HepG2 (cell line): ENCODE results near the gene NUDT21. TPM values are rescaled to one million over a fixed set of nuclear protein-coding genes. Genes with fewer than 3 reads are reported as not detected.
A peak's percentile ranks its signal among the peaks of the same experiment; 100 is the strongest.

Experiments
- CBX2 ChIP-seq, 2 experiments: fragments of 200-600 bp in 1 of 2; sonication (generic); formaldehyde crosslinking in 1 of 2; IDR thresholded peaks; 2 replicates each; pipeline versions ENCODE4 v1.7.0 to v1.8.1; 2018 to 2022; ENCODE audit warnings: low read depth in 2 of 2, low read length in 1 of 2, mild to moderate bottlenecking in 1 of 2, missing genetic modification reagents in 1 of 2
- CCAR2 ChIP-seq: fragments of 200-400 bp; formaldehyde crosslinking; optimal IDR thresholded peaks from 2 replicates; pipeline ENCODE3; 2018; ENCODE audit warnings: low read depth, mild to moderate bottlenecking, low read length, moderate library complexity
- DPF2 ChIP-seq: sonication (generic); formaldehyde crosslinking; IDR thresholded peaks from 2 replicates; pipeline ENCODE4 v1.4.0; 2020; ENCODE audit warnings: mild to moderate bottlenecking, low read depth, missing genetic modification reagents, borderline replicate concordance
- ETV6 ChIP-seq: sonication (generic); formaldehyde crosslinking; conservative IDR thresholded peaks from 2 replicates; pipeline ENCODE4 v1.4.0; 2020; ENCODE audit warnings: missing genetic modification reagents
- HOXA9 ChIP-seq: sonication (generic); formaldehyde crosslinking; IDR thresholded peaks from 2 replicates; pipeline ENCODE4 v1.8.1; 2022; ENCODE audit warnings: missing genetic modification reagents, mild to moderate bottlenecking, moderate library complexity, borderline replicate concordance
- ISL2 ChIP-seq: sonication (generic); formaldehyde crosslinking; IDR thresholded peaks from 2 replicates; pipeline ENCODE4 v1.5.0; 2020; ENCODE audit warnings: missing genetic modification reagents
- KAT7 ChIP-seq: IDR thresholded peaks from 2 replicates; pipeline ENCODE4 v1.6.1; 2018; ENCODE audit warnings: borderline replicate concordance, missing compliant biosample characterization
- KDM5A ChIP-seq: fragments of 200-600 bp; sonication (generic); IDR thresholded peaks from 2 replicates; pipeline ENCODE4 v1.7.0; 2018; ENCODE audit warnings: antibody characterized with exemption, mild to moderate bottlenecking, low read length, borderline replicate concordance
- KDM5B ChIP-seq: sonication (generic); formaldehyde crosslinking; IDR thresholded peaks from 2 replicates; pipeline ENCODE4 v1.4.0; 2020; ENCODE audit warnings: missing genetic modification reagents, mild to moderate bottlenecking, borderline replicate concordance
- MED8 ChIP-seq: sonication (generic); formaldehyde crosslinking; IDR thresholded peaks from 2 replicates; pipeline ENCODE4 v1.8.1; 2023; ENCODE audit warnings: mild to moderate bottlenecking, missing genetic modification reagents; ENCODE audit not compliant: insufficient replicate concordance
- MEIS1 ChIP-seq: sonication (generic); formaldehyde crosslinking; IDR thresholded peaks from 2 replicates; pipeline ENCODE4 v1.9.0; 2021; ENCODE audit warnings: mild to moderate bottlenecking, missing genetic modification reagents, moderate library complexity, borderline replicate concordance
- MYC ChIP-seq: sonication (generic); formaldehyde crosslinking; IDR thresholded peaks from 2 replicates; pipeline ENCODE4 v1.9.0; 2021; ENCODE audit warnings: missing genetic modification reagents, borderline replicate concordance
- NPAS2 ChIP-seq: sonication (generic); formaldehyde crosslinking; IDR thresholded peaks from 2 replicates; pipeline ENCODE4 v1.8.0; 2022; ENCODE audit warnings: mild to moderate bottlenecking, missing genetic modification reagents, borderline replicate concordance
- PRDM4 ChIP-seq: sonication (generic); formaldehyde crosslinking; IDR thresholded peaks from 2 replicates; pipeline ENCODE4 v1.9.0; 2021; ENCODE audit warnings: missing genetic modification reagents, borderline replicate concordance
- PRPF4 ChIP-seq: fragments of 200-400 bp; formaldehyde crosslinking; IDR thresholded peaks from 2 replicates; pipeline ENCODE4 v1.6.1; 2016; ENCODE audit warnings: low read length, low read depth; ENCODE audit not compliant: poor library complexity, severe bottlenecking
- RARG ChIP-seq: sonication (generic); formaldehyde crosslinking; IDR thresholded peaks from 2 replicates; pipeline ENCODE4 v1.4.0; 2020; ENCODE audit warnings: low read depth, mild to moderate bottlenecking, missing genetic modification reagents
- SP4 ChIP-seq: sonication (generic); formaldehyde crosslinking; IDR thresholded peaks from 2 replicates; pipeline ENCODE4 v1.8.1; 2023; ENCODE audit warnings: mild to moderate bottlenecking, missing genetic modification reagents
- ZBTB7A ChIP-seq: sonication (generic); formaldehyde crosslinking; IDR thresholded peaks from 2 replicates; pipeline ENCODE4 v1.8.0; 2022; ENCODE audit warnings: mild to moderate bottlenecking, missing genetic modification reagents
- ZFP36L1 ChIP-seq: sonication (generic); formaldehyde crosslinking; IDR thresholded peaks from 2 replicates; pipeline ENCODE4 v1.8.0; 2022; ENCODE audit warnings: mild to moderate bottlenecking, missing genetic modification reagents, moderate library complexity
- ZNF136 ChIP-seq: sonication (generic); formaldehyde crosslinking; IDR thresholded peaks from 2 replicates; pipeline ENCODE4 v1.8.1; 2022; ENCODE audit warnings: low read depth, mild to moderate bottlenecking, moderate library complexity, missing genetic modification reagents
- ZNF891 ChIP-seq: sonication (generic); formaldehyde crosslinking; IDR thresholded peaks from 2 replicates; pipeline ENCODE4 v1.5.0; 2020; ENCODE audit warnings: mild to moderate bottlenecking, missing genetic modification reagents
- polyA plus RNA-seq, 8 experiments: library from polyadenylated mRNA; depleted of rRNA in 3 of 8; stranded (reverse) in 7 of 8; unstranded in 1 of 8; fragments of >200 nt; fragmentation: Illumina TruSeq in 4 of 8; extraction: Trizol in 4 of 8; gene quantifications; 2 replicates each; pipeline versions ENCODE4 v1.2.1 to v1.2.3, GENCODE V29; 2011 to 2016; ENCODE audit warnings: low read depth in 4 of 8, missing spikeins in 1 of 8, mixed read lengths in 1 of 8; ENCODE audit not compliant: insufficient read depth in 1 of 8
- total RNA-seq, 5 experiments: library from RNA; depleted of rRNA; stranded (reverse); fragments of >200 nt; fragmentation: Illumina TruSeq; extraction: Trizol; gene quantifications; 2 replicates each; pipeline ENCODE4 v1.2.3, GENCODE V29; 2016; ENCODE audit warnings: low read depth in 1 of 5
- TF ChIP-seq, protein P1 (sequence below): sonication (generic); formaldehyde crosslinking; conservative IDR thresholded peaks from 2 replicates; pipeline ENCODE4 v1.4.0; 2020; ENCODE audit warnings: missing genetic modification reagents
- TF ChIP-seq, protein P2 (sequence below): sonication (generic); formaldehyde crosslinking; IDR thresholded peaks from 2 replicates; pipeline ENCODE4 v1.4.0; 2020; ENCODE audit warnings: missing genetic modification reagents, borderline replicate concordance

Gene NUDT21
- total and polyA plus RNA-seq, 2 of the 13 experiments (the other 11 are each of a cell fraction or from before 2014, with no cell fraction given), result 177 to 210 TPM

GRCh38 chr16:56450986-56451752, at the start of gene NUDT21, which contains the start of gene OGFOD1 (continued):
- TF ChIP-seq RARG (0 out of 2 replicates have a peak, but pooled peaks have one; percentile 3), KAT7 (CRISPR knock-in tag) (peak; percentile 92; the same call in 1 of the 2 replicates), DPF2 (CRISPR knock-in tag) (no peak), ISL2 (CRISPR knock-in tag) (no peak; the same call in 1 of the 2 replicates), SP4 (peak; percentile 89), KDM5B (CRISPR knock-in tag) (peak; percentile 77; the same call in 1 of the 2 replicates), HOXA9 (CRISPR knock-in tag) (no peak), ZFP36L1 (CRISPR knock-in tag) (0 out of 2 replicates have a peak, but pooled peaks have one; percentile 28), CBX2 (IDR thresholded peaks at IDR 0.05; ENCODE audit: low read depth, low read length) (no peak), CBX2 (CRISPR knock-in tag; IDR thresholded peaks at IDR 0.05; ENCODE audit: low read depth) (no peak), ZNF891 (peak; percentile 87), PRDM4 (CRISPR knock-in tag) (no peak), MYC (CRISPR knock-in tag) (peak; percentile 84; the same call in 1 of the 2 replicates), NPAS2 (CRISPR knock-in tag) (no peak), ZNF136 (CRISPR knock-in tag) (no peak), CCAR2 (no peak), PRPF4 (no peak), MEIS1 (CRISPR knock-in tag) (no peak), ZBTB7A (CRISPR knock-in tag) (no peak; the same call in 1 of the 2 replicates), KDM5A (peak; percentile 82), MED8 (peak; percentile 14), ETV6 (CRISPR knock-in tag) (no peak; the same call in 1 of the 2 replicates)
- TF ChIP-seq, protein P1, sequence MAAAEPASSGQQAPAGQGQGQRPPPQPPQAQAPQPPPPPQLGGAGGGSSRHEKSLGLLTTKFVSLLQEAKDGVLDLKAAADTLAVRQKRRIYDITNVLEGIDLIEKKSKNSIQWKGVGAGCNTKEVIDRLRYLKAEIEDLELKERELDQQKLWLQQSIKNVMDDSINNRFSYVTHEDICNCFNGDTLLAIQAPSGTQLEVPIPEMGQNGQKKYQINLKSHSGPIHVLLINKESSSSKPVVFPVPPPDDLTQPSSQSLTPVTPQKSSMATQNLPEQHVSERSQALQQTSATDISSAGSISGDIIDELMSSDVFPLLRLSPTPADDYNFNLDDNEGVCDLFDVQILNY, result 0 out of 2 replicates have a peak, but pooled peaks have one; percentile 56
- TF ChIP-seq, protein P2, sequence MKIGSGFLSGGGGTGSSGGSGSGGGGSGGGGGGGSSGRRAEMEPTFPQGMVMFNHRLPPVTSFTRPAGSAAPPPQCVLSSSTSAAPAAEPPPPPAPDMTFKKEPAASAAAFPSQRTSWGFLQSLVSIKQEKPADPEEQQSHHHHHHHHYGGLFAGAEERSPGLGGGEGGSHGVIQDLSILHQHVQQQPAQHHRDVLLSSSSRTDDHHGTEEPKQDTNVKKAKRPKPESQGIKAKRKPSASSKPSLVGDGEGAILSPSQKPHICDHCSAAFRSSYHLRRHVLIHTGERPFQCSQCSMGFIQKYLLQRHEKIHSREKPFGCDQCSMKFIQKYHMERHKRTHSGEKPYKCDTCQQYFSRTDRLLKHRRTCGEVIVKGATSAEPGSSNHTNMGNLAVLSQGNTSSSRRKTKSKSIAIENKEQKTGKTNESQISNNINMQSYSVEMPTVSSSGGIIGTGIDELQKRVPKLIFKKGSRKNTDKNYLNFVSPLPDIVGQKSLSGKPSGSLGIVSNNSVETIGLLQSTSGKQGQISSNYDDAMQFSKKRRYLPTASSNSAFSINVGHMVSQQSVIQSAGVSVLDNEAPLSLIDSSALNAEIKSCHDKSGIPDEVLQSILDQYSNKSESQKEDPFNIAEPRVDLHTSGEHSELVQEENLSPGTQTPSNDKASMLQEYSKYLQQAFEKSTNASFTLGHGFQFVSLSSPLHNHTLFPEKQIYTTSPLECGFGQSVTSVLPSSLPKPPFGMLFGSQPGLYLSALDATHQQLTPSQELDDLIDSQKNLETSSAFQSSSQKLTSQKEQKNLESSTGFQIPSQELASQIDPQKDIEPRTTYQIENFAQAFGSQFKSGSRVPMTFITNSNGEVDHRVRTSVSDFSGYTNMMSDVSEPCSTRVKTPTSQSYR (CRISPR knock-in tag), result no peak
- TF ChIP-seq, all 625 proteins: peak for 282
